22Rv1 (cell line): ENCODE results near the gene SSR2.

Experiments
- CTCF ChIP-seq: fragments of 450-650 bp; IDR thresholded peaks from 2 replicates; pipeline ENCODE4 v1.5.1; 2017; ENCODE audit warnings: mild to moderate bottlenecking
- ZFX ChIP-seq: fragments of 450-650 bp; IDR thresholded peaks from 2 replicates; pipeline ENCODE4 v1.6.1; 2017; ENCODE audit warnings: antibody characterized with exemption, borderline replicate concordance

DNA sequence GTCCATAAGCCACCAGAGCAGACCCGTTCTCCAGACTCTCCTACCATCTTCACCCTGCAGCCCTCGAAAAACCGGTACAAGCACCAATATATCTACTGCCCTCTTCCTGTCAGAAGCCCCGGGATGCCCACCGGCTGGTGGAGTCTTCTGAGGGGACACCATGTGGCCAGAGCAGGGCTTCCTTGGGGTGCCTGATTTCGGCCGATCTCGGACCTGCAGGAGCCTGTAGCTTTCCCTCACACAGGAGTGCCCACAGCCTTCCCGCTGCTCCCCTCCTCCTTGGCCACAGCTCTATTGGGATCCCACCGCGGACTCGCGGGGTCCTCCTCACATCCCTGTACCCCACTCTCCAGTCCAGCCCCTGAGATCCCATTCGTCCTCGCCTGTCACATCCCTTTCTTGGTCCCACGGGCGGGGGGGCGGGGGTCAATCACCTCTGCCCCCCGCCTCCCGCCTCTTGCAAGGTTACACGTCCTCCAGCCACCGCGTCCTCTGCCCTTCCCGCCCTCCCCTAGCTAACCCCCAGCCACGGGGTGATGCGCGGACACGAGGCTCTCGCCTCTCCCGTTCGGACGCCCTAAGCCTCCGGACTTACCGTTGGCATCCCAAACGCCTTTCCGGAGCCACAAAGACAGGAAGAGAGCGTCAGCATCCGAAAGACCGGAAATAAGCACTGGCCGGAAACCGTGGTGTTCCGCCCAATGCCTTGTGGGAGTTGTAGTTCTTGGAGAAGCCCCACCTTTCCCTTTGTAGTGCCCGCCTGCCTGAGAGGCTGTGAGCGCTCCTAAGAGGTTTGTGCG, at the start of gene SSR2:
- no peak for TF ChIP-seq CTCF
- TF ChIP-seq ZFX, result no peak
